Pancreas (tissue), 10 donors: ENCODE measurements around the gene NKD1. TPM values are rescaled to one million over a fixed set of nuclear protein-coding genes. Genes with fewer than 3 reads are reported as not detected.

Experiments
- ATAC-seq, 4 donors: fragments of 200-7000 bp; cut with Tn5 transposase; one replicate each; pipeline versions ENCODE4 v1.8.0 to v1.9.1; 2020; ENCODE audit warnings: mild to moderate bottlenecking in 4 of 4, moderate library complexity in 4 of 4
- DNase-seq, 6 donors: peaks; one replicate each; pipeline ENCODE4 v3.0.0-alpha.2; 2020
- FAIRE-seq: peaks from 2 replicates; lab custom pipeline; 2012; peaks lifted over from hg19 to GRCh38; lab: Jason Lieb, UNC
- H3K27ac ChIP-seq, 4 donors: fragments of 200-600 bp; sonication (generic); 1 replicate in 3 of 4; 2 replicates in 1 of 4; pipeline versions ENCODE4 v1.5.0 to v1.8.0; 2020
- H3K27me3 ChIP-seq, 4 donors: fragments of 200-600 bp; one replicate each; pipeline ENCODE4 v1.8.0; 2021
- H3K36me3 ChIP-seq, 3 donors: fragments of 200-600 bp; sonication (generic) in 1 of 3; one replicate each; pipeline versions ENCODE4 v1.5.0 to v1.8.0; 2020 to 2021
- H3K4me1 ChIP-seq, 3 donors: fragments of 200-600 bp; one replicate each; pipeline ENCODE4 v1.8.0; 2021
- H3K4me3 ChIP-seq, 4 donors: fragments of 200-600 bp; sonication (generic) in 2 of 4; one replicate each; pipeline versions ENCODE4 v1.5.0 to v1.8.0; 2020 to 2021
- H3K9me3 ChIP-seq, 4 donors: fragments of 200-600 bp; one replicate each; pipeline ENCODE4 v1.8.0; 2021
- WGBS, 2 donors: extraction: QIAGEN DNeasy Blood & Tissue Kit; methylation state at CpG; one replicate each; pipeline ENCODE4 v1.1.7; 2013; 5-methylcytosine and 5-hydroxymethylcytosine counted together
- intact Hi-C, 3 donors: fragments of 100-400 bp; cut with DNase I; formaldehyde crosslinking; loops; one replicate each; pipeline versions ENCODE4 v1.11.1 to v1.14.2; 2022
- polyA plus RNA-seq, 2 donors: library from polyadenylated mRNA; stranded (reverse); fragments of 200-250 nt; gene quantifications; one replicate each; pipeline ENCODE4 v1.2.3, GENCODE V29; 2013
- total RNA-seq, 6 donors: library from RNA; stranded (reverse); fragmentation: NEBNext Ultra II Directional in 4 of 6; extraction: Animal tissue kit (Norgen Biotek cat#: 25700) in 4 of 6; gene quantifications; one replicate each; pipeline versions ENCODE4 v1.2.1 to v1.2.4, GENCODE V29; 2021 to 2023
- TF ChIP-seq, protein P1 (sequence below), 4 donors: fragments of 200-600 bp; sonication (generic) in 3 of 4; IDR thresholded peaks; one replicate each; pipeline versions ENCODE4 v1.5.0 to v1.8.0; 2021; ENCODE audit warnings: antibody characterized with exemption in 4 of 4
- donor health status: healthy with polysubstance abuse.
- donor health status: DM: no; HTN: no; CAD: no; lungs with moderate emphysema.
- donor health status: DM: no; HTN: no; CAD: no.
- donor health status: control.
- donor health status: control.
- donor health status: Bipolar disorder and iron deficiency.
- donor health status: DM: yes; HTN: yes; CAD: no.
- donor health status: DM: no; HTN: no; CAD: no.
- donor health status: DM: no; HTN: no; CAD: no.
- donor health status: DM: yes; HTN: yes; CAD: no.

The NKD1 gene
- total and polyA plus RNA-seq, 8 donors, result 0.45 to 5.8 (median 4.4) TPM

DNA sequence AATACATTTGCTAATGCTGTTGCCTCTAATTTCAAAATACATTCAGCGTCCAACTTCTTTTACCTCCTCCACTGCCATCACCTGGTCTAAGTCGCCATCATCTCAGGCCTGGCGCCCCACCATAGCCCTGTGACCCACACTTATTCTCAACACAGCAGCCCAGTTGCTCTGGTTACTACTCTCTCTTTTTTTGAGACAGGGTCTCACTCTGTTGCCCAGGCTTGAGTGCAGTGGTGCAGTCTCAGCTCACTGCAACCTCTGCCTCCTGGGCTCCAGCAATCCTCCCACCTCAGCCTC, 7.5 kb upstream of the NKD1 start:
- Histone ChIP-seq H3K27ac (no peak overlapping the region), H3K4me1 (no peaks in the 10 kb centered on the region), H3K9me3 (no peaks in the 10 kb centered on the region), H3K27me3 (no peaks in the 10 kb centered on the region), H3K4me3 (no peak overlapping the region), H3K36me3 (no peaks in the 10 kb centered on the region)
- TF ChIP-seq, protein P1, sequence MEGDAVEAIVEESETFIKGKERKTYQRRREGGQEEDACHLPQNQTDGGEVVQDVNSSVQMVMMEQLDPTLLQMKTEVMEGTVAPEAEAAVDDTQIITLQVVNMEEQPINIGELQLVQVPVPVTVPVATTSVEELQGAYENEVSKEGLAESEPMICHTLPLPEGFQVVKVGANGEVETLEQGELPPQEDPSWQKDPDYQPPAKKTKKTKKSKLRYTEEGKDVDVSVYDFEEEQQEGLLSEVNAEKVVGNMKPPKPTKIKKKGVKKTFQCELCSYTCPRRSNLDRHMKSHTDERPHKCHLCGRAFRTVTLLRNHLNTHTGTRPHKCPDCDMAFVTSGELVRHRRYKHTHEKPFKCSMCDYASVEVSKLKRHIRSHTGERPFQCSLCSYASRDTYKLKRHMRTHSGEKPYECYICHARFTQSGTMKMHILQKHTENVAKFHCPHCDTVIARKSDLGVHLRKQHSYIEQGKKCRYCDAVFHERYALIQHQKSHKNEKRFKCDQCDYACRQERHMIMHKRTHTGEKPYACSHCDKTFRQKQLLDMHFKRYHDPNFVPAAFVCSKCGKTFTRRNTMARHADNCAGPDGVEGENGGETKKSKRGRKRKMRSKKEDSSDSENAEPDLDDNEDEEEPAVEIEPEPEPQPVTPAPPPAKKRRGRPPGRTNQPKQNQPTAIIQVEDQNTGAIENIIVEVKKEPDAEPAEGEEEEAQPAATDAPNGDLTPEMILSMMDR (IDR thresholded peaks at IDR 0.05), result no peak
- no peak for FAIRE-seq
- ATAC-seq, result no peak
- WGBS, 2 donors, result 89 to 91% methylated on average over 3 of the region's 3 CpGs
- DNase-seq, result no peak
- intact Hi-C loops, result loop anchor here in 1 of 3 donors (10.0 kb wide), 1 partner anchor 124 kb away; no protein-coding TSS in a partner anchor

DNA sequence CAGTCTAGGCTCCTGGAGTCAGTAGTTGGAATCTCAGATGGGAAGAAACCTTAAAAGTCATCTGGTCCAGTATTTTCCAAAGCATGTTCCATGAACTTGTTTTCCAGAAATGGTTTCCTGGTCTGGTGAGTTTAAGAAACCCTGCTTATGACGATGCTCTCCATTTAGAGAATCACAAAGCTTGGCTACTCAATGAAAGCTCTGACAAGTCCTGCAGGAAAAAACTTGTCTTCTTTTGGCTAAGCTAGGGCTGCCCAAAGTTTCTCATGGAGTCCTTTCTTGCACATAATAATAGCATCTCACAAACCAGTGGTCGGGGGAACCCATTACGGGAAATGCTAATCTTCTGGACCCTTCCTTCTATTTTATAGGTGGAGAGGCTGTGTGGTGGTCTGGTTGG, 5.5 kb upstream of the NKD1 start:
- DNase-seq (no peak), FAIRE-seq (no peak), ATAC-seq (no peak)
- no peaks in the 10 kb centered on the region for H3K4me1 ChIP-seq
- H3K4me3 ChIP-seq, result no peak overlapping the region
- intact Hi-C loops, result loop anchor here in 1 of 3 donors (10.0 kb wide), 1 partner anchor 122 kb away; no protein-coding TSS in a partner anchor
- no peak overlapping the region for H3K27ac ChIP-seq
- 86 to 90% methylated on average over 3 of the region's 3 CpGs for WGBS, 2 donors
- TF ChIP-seq, protein P1 (IDR thresholded peaks at IDR 0.05), result no peak
- no peaks in the 10 kb centered on the region for H3K27me3 ChIP-seq
- no peaks in the 10 kb centered on the region for H3K9me3 ChIP-seq
- H3K36me3 ChIP-seq, result no peaks in the 10 kb centered on the region

DNA sequence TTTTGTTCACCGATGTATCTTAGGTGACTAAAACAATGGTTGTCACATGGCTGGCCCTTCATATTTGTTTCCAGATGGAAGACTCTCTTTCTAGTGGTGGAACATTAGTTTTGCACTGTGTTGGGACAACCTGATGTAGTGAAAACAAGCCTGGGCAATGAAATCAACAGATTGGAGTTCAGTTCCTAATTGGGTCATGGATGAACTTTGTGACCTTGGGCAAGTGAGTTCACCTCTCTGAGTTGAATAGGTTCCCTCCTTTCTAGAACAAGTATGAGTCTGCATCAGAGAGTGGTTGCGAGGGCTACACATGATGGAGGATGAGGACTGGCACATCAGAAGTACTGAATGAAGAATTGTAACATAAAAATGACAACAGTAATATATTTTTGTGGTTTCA, 2.1 kb upstream of the NKD1 start:
- Histone ChIP-seq H3K36me3 (no peaks in the 10 kb centered on the region), H3K27me3 (no peaks in the 10 kb centered on the region), H3K27ac (no peak overlapping the region), H3K9me3 (no peaks in the 10 kb centered on the region), H3K4me1 (no peaks in the 10 kb centered on the region), H3K4me3 (no peak overlapping the region)
- 90 to 95% methylated on average over 2 of the region's 2 CpGs for WGBS, 2 donors
- no peak for ATAC-seq
- TF ChIP-seq, protein P1 (IDR thresholded peaks at IDR 0.05), result no peak
- no peak for FAIRE-seq
- intact Hi-C loops, result loop anchor here in 1 of 3 donors (10.0 kb wide), 1 partner anchor 119 kb away; no protein-coding TSS in a partner anchor
- no peak for DNase-seq

DNA sequence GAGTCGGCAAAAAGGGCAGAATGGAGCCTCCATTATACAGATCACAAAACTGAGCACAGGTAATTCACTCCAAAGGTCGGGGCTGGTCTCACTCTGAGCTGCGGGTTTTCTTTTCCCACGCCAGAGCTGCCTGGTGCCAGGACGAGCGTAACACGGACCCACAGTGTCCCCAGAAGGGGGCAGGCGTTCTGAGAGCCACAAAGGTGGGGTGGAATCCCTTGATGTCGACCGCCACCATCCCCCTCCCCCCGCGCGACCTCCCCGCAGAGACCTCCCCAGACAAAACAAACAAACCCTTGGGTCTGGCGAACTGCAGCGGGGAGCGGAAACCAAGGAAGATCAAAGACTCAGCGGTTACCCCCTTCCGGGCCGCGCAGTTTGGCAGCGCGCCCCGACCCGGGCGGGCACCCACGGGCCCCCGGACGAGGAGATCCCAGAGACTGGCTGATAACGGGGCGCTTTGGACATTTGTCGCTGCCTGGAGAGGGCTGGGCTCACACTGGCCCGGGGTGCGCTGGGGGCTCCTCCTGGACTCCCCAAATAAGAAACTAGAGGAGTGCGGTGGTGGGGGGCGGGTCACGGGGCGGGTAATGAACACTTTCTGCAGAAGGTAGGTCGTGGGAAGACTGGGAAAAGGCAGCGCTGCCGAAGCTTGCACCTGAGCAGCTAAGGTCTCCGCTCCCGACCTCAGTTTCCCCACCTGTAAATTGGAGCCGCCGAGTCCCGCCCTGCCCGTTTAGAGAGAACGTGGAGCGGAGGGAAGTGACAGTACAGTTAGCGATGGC, 664 bp upstream of the NKD1 start:
- ATAC-seq (peak; percentile 67 to 83 (median 77)), FAIRE-seq (no peak), DNase-seq (peak; percentile 55 to 74 (median 69))
- H3K4me3 ChIP-seq, result peak overlapping the region; percentile 67 to 87 (median 80)
- H3K4me1 ChIP-seq, result no peaks in the 10 kb centered on the region
- H3K9me3 ChIP-seq, result no peaks in the 10 kb centered on the region
- H3K27me3 ChIP-seq, result no peaks in the 10 kb centered on the region
- no peaks in the 10 kb centered on the region for H3K36me3 ChIP-seq
- TF ChIP-seq, protein P1 (IDR thresholded peaks at IDR 0.05), result no peak
- peak overlapping the region in 1 of 4 donors; percentile 41 for H3K27ac ChIP-seq
- intact Hi-C loops, result loop anchor here in 1 of 3 donors (10.0 kb wide), 1 partner anchor 117 kb away; no protein-coding TSS in a partner anchor
- WGBS, 2 donors, result 1 to 2% methylated on average over 50 of the region's 50 CpGs
